OCI-M1 (cell line): ENCODE results near the gene GLG1.
"Not testable (repeated sequence)": the region's sequence is repeated elsewhere in the genome, so short reads cannot be mapped to it uniquely, and the experiment has no call there.

Experiments used
- DNase-seq: peaks from one replicate; lab custom pipeline; 2025; lab: John Stamatoyannopoulos, UW

The GLG1 gene

DNA sequence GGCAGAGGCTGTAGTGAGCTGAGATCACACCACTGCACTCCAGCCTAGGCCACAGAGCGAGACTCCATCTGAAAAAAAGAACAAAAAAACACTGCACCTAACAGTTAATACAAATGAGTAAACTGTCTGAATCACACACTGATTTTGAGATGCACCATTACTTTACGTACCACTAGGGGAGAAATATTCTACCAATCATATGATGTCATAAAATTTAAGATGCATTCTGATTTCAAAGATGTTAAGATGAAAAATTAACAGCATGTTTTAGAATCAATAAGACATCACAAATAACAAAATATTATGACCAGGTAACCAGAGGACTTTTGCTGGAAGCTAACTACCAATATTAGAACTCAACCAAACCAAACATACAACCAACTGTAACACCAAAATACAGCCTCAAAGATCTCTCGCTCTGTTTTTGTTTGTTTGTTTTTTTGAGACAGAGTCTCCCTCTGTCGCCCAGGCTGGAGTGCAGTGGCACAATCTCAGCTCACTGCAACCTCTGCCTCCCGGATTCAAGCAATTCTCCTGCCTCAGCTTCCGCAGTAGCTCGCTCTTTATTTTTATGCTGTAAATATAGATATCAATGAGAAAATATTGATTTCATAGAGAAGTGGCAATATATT, 31.6 kb downstream of the GLG1 start:
- DNase-seq = no peak

DNA sequence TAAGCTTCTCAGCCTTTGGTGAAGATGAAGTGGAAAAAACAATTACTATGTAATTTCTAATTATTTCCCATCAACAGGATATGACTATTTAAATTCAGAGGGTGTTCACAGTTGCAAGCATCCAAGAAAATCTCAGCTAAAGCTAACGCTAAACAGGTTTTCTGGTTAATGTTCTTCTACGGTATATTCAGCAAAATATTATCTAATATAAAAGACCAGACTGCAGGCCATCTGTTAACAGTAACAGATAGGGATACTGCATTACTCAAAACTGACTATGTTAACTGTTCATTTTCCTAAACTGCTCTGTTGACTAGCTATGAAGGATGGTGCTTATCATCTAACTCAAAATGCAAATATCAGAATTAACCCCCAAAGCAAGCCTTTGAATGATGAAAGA, 32.8 kb downstream of the GLG1 start:
- no peak for DNase-seq

DNA sequence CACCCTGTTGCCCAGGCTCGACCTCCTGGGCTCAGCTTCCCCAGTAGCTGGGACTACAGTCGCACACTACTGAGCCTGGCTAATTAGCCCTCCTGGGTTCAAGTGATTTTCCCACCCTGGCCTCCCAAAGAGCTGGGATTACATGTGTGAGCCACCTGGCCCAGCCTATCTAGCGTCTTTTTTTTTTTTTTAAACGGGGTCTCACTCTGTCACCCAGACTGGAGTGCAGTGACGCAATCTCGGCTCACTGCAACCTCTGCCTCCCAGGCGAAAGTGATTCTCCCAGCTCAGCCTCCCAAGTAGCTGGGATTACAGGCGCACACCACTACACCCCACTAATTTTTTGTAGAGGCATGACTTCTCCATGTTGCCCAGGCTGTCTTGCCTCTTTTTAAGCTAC, 33.3 kb downstream of the GLG1 start:
- no peak for DNase-seq

DNA sequence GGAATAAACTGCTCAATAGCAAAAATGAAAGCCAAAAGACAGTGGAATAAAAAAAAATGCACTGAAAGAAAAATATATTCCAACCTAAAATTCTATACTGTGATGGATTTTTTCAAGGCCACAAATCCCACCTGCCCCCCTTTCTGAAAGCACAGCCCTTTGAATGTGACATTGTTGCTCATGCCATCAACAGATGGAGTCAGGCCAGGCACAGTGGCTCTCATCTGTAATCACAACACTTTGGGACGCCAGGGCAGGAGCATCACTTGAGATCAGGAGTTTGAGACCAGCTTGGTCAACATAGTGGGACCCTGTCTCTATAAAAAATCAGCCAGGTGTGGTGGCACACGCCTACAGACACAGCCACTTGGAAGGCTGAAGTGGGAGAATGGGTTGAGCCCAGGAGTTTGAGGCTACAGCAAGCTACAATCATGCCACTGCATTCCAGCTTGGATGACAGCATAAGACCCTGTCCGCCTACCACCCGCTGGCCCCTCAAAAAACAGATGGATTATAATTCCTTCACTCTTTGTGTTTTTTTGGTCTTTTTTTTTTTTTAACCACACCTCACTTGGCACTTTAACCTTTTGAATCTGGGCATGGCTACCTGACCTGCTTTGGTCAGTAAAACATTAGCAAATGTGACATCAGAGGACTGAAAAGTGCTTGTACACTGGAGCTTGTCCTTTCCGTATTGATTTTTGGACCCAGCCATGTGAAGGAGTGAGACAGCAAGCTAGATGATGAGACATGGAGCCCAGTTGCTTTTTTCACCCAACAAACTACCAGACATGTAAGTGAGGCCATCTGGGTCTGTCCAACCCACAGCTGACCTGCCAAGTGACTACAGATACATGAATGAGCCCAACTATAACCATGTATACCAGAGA, 36.3 kb downstream of the GLG1 start:
- DNase-seq = no peak

DNA sequence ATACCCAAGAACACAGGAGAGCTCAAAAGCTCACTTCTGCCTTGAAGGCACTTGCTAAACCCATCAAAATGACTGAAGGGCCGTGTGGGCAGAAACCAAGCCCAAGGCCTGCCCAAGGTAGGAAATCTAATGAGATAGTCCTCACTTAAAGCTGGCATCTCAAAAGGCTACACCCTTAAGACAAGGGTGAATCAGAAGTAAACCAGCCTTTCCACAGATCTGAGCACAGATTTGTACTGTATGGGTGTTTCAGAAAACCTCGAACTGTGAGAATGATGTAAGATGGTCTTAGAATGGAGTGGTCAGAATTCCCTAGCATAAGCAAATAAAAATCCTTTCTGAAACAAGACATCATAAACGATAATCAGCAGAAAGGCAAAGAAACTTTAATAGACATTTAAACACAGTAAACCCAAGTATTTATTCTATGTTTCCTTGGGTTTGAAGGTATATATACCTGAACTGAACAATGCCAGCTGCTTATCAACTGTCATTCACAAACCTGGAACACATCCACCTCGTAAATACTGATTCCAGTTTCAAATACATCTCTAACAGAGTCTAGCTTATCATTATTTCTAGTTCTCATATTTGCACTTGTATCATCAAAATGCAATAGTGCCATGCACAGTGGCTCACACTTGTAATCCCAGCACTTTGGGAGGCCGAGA, 37.8 kb downstream of the GLG1 start:
- DNase-seq = no peak

DNA sequence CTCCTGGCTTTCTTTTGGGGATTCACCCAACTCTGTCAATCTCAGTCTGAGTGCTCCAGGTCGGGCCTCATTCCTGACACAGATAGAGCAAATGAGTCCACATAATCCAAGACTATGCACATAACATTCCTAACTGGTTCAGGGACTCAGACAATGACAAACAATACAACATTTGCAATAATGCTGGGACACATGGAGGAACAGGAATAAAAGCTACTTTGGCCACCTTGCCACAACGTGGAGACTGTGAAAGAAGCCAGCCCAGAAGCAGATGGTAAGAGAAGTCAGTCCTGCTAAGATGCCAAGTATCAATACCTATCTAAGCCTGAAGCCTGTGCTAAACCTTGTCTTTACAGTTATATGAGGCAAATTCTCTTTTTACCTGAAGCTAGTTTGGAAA, 39.0 kb downstream of the GLG1 start:
- no peak for DNase-seq

DNA sequence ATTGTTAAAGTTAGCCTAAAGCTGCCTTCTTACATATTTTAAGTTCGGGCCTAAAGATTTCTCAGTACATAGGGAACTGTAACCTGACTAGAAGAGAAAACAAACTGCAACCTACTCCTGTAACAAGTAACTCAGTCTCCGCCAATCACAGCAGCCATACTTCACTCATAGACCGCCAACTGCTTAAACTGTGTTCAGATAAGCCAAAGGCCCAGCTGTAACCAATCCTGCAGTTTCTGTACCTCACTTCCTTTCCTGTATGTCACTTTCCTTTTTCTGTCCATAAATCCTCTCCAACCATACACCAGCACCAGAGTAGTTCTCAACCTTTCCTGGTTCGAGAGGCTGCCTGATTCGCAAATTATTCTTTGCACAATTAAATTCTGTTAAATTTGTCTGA, 41.5 kb downstream of the GLG1 start:
- DNase-seq = peak; percentile 72

DNA sequence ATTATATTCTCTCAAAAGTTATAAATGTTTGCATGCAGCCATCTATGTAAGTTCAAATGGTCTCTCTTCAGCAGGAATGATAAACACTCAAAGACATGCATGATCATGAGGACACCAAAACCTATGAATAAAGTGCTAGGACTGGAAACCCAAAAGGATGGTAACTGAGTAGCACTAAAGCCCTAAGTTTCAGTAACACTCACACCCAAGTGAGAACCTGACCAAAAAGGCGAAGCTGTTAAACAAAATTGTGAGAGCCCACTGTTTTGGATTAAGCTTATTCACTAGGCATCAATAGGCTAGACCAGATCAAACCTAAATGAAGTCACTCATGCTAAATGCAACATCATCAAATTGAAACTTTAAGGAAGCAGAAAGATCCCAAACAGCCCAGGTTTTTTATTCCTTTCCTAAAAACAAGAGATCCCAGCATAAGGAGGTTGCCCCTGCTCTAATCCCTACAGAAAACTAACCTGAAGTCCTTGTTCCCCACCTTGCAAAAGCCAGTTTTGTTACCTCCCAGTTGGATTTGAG, 42.4 kb downstream of the GLG1 start:
- no peak for DNase-seq

DNA sequence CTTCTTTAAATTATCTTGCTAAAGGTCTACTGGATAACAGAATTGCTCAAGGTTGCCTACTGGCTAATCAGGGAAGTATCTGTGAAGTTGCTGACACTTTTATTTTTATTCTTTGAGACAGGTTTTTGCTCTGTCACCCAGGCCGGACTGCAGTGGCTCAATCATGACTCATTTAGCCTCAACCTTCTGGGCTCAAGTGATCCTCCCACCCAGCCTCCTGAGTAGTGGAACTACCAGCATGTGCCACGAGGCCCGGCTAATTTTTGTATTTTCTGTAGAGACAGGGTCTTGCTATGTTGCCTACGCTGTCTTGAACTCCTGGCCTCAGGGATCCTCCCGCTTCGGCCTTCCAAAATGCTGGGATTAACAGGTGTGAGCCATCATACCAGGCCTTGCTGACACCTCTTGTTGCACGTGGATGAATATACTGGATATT, 43.1 kb downstream of the GLG1 start:
- peak; percentile 89 for DNase-seq

DNA sequence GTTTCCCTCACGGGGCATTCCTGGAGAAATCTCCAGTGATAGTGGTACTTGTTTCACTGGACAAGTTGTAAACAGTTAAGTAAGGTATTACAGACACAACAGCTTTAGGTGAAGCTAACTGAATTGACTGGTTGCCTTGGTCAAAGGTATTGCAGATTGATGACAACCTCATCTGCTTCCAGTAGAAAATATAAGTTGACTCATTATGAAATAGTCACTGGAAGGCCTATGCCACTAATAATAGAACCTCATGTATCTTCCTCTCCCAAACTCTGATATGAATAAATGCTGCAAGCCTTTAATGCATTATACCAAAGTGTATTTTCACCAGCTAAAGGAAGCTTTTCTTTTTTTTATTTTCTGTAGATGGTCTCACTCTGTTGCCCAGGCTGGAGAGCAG, 44.8 kb downstream of the GLG1 start:
- no peak for DNase-seq

DNA sequence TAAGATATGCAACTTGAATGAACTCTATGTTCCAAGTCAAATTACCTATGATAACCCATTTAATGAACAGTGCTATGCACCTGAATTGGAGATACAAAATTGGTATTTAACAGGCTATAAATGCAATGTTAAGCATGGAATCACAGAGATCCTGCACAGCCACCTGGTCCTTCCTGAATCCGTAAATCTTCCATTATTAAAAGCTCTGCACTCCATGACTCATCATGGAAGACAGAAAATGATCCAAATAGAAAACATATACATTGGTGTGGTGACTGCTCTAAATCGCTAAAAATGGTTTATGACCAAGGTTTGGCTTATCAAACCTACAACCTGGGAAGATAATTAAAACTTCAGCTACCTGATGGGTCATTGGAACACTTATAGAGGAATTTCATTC, 45.3 kb downstream of the GLG1 start:
- DNase-seq = no peak

DNA sequence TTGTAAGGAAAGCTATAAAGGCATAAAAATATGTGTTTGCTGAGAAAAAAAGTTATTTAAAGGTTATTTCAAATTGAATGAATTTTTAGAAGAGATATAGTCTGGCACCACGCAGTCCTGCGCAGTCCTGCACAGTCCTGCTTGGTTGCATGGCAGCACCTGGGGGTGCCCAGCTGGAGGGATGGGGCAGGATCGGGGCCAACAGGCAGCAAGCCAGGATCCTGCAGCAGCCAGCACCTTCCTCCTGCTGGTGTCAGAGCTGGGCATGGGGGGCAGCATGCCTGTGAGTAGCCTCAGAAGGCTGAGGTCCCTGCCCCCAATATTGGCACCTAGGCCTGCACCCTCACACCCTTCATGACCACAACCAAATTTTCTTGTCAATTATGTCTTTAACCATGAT, 46.0 kb downstream of the GLG1 start:
- no peak for DNase-seq

DNA sequence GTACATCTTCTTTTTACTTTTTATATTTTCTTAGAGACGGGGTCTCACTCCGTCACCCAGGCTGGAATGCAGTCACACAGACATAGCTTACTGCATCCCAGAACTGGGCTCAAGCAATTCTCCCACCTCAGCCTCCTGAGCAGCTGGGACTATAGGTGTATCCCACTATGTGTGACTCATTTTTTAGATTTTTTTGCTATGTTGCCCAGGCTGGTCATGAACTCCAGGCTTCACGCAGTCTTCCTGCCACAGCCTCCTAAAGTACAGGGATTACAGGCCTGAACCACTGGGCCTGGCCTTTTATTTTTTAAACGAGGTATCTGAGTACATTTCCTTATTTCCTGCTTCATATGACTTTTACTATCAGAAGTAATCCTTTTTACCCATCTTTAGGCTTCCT, 48.0 kb downstream of the GLG1 start:
- no peak for DNase-seq

DNA sequence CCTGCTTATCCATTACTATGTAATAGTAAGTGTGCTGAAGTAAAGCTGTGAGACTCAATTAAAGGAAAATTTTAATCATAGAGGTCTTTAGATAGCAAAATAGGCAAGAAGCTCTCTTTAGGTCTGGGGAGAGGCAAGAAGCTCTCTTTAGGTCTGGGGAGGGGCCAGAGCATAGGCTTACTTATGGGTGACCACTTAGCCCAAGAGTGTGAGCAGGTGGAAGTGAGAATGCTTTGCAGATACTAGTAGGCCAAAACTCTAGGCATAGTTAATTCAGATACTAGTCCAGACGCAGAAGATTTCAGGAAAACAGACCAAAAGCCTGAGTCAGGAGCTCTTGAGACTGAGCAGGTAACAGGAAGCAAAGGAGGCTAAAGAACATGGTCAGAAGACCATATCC, 49.6 kb downstream of the GLG1 start:
- DNase-seq = no peak

DNA sequence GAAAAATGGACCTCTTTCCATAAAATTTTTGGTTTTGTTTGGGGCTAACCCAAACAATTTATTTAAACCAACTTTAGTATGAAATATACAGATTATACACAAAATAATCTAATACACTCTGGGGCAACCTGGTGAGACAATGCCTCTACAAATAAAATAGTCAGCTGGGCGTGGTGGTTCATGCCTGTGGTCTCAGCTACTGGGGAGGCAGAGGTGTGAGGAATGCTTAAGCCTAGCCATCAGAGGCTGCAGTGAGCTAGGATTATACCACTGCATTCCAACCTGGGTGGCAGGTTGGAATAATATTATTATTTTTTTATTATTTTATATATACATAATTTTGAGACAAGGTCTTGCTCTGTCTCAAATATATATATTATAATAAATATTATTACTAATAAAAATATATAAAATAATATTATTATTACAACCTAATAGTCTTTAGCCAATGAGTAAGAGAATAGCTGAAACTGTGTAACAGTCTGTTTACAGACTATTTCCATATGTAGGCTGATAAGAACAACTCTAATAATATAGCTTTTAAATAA, 50.5 kb downstream of the GLG1 start:
- no peak for DNase-seq

DNA sequence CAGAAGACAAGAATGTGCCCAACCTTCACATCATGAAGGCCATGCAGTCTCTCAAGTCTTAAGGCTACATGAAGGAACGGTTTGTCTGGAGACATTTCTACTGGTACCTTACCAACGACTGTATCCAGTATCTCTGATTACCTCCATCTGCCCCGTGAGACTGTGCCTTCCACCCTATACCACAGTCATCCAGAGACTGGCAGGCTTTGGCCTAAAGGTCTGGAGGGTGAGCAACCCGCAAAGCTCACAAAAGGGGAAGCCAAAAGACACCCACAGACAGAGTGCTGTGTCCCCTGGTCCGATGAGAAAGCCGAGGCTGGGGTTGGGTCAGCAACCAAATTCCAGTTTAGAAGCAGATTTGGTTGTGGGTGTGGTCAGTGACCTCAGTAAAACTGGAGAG, 54.6 kb downstream of the GLG1 start:
- DNase-seq = not testable (repeated sequence)

DNA sequence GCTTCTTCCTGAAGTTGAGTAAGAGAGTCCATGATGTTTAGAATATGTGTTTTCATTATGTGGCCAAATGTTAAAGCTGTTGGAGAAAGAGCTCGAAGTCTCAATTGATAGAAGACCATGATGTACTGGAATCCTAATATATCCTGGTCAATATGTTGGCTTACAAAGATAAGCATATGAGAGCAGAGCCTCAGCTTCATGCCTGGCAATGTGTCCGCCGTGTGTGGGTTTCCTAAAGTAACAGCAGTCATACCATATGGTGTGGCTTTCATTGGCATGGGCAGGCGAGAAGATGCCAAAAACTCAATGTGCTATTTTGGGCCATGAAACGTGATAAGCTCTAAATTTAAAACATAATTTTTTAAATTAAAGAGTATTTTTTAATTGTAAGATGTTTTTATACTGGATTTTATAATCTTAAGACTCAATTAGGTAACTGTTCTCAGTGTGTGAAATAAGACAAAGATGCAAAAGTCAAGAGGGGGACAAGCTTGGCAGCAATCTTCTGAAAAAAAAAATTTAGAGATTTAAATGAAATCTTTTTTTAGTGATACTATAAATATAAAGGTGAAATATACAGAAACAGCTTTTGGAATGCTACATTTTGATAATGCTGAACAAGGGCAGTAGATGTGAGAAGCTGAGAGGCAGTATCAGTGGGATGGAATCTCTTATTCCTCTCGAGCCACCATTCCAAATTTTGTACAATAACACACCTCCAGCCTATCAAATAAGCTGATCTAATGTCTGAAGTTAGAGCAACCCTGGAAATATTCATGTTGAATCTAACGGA, 56.5 kb downstream of the GLG1 start:
- not testable (repeated sequence) for DNase-seq

DNA sequence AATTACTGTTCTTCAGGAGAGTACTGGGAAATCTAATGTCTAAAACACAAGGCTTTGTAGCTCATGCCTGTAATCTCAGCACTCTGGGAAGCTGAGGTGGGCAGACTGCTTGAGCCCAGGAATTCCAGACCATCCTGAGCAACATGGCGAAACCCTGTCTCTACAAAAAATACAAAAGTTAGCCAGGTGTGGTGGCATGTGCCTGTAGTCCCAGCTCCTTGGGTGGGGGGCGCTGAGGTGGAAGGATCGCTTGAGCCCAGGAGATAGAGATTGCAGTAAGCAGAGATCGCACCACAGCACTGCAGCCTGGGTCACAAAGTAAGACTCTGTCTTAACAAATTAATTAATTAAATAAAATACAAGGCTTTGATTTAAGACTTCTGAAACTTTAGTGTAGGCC, 60.8 kb downstream of the GLG1 start:
- not testable (repeated sequence) for DNase-seq

DNA sequence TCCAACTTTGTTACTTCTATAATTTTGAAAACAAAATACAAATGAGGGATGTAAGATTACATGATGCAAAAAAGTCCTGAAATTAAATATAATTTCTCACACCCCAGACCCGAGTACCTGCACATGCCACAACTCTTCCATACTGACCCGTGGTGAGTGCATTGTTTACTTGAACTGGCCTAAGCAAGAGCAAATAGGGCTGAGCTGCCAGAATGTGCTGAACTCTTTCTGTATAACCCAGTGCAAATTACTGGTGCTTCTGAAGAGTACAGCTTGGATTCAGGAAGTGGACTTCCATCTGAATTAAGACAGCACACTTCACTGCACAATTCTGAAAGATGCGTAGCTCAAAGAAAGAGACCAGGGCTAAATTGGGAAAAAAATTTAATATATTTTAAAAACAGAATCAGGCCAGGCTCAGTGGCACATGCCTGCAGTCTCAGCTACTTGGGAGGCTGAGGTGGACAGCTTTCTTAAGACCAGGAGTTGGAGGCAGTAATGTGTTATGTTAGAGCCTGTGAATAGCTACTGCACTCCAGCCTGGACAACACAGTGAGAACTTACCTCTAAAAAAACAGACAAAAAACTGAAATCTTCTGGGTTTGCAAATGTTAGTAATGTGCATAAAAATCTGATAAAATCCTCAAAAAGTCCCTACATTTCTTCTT, 63.9 kb downstream of the GLG1 start:
- not testable (repeated sequence) for DNase-seq

DNA sequence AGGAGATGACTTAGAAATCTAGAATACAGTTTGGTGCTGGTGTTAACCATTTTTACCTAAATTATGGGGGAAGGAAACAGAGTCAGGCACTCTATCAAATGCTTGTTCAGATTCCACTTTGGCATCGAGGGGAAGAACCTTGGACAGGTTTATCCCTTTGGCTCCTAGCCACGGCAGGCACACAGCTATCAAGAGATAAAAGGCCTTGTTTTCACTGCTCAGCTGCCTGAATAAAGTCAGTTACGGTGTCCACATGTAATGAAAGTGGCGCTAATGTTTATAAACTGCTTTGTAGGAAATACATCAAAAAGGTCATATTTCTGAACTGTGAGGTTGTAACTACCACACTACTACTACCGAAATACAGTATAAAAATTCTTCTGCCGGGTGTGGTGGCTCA, 66.3 kb downstream of the GLG1 start:
- DNase-seq = not testable (repeated sequence)

DNA sequence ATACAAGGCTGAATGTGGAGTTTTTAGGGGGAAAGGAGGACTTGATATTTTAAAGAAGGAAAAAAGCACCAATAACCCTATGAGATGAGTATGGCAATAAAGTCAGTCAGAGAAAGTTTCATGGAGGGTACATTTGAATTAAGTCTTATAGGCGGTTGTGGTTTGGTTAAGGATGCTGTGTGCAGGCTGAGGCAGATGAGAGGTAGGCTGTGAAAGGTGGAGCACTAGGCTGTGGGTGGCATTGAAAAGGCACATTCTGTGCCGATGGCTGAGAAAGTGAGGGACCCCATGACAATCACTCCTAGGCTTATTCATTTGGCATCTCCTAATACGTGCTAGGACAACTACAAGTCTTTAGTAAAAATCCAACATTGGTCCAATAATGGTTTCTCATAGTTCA, 68.1 kb downstream of the GLG1 start:
- DNase-seq = not testable (repeated sequence)
